ENCODE measurements around the gene EPHB2.

GRCh38 chr1:22949822-22950331, 239.2 kb downstream of the EPHB2 start:
- TF ChIP-seq, protein P1, sequence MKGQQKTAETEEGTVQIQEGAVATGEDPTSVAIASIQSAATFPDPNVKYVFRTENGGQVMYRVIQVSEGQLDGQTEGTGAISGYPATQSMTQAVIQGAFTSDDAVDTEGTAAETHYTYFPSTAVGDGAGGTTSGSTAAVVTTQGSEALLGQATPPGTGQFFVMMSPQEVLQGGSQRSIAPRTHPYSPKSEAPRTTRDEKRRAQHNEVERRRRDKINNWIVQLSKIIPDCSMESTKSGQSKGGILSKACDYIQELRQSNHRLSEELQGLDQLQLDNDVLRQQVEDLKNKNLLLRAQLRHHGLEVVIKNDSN (CRISPR knock-in tag; IDR thresholded peaks at IDR 0.05) = no peak
- TF ChIP-seq CTCF (IDR thresholded peaks at IDR 0.05) = no peak
- no peak for TF ChIP-seq NFYB (CRISPR knock-in tag; conservative IDR thresholded peaks at IDR 0.05; ENCODE audit: low read depth)
- no peak for TF ChIP-seq ATF2 (CRISPR knock-in tag; IDR thresholded peaks at IDR 0.05; ENCODE audit: borderline replicate concordance, low read depth)
- no peak for TF ChIP-seq FOXP4 (CRISPR knock-in tag; IDR thresholded peaks at IDR 0.05)
- TF ChIP-seq ZNF138 (CRISPR knock-in tag; conservative IDR thresholded peaks at IDR 0.05) = no peak
- TF ChIP-seq HMGXB4 (CRISPR knock-in tag; IDR thresholded peaks at IDR 0.05) = no peak
- TF ChIP-seq AFF4 (CRISPR knock-in tag; IDR thresholded peaks at IDR 0.05; ENCODE audit: borderline replicate concordance) = no peak
- TF ChIP-seq, protein P2, sequence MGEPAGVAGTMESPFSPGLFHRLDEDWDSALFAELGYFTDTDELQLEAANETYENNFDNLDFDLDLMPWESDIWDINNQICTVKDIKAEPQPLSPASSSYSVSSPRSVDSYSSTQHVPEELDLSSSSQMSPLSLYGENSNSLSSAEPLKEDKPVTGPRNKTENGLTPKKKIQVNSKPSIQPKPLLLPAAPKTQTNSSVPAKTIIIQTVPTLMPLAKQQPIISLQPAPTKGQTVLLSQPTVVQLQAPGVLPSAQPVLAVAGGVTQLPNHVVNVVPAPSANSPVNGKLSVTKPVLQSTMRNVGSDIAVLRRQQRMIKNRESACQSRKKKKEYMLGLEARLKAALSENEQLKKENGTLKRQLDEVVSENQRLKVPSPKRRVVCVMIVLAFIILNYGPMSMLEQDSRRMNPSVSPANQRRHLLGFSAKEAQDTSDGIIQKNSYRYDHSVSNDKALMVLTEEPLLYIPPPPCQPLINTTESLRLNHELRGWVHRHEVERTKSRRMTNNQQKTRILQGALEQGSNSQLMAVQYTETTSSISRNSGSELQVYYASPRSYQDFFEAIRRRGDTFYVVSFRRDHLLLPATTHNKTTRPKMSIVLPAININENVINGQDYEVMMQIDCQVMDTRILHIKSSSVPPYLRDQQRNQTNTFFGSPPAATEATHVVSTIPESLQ (CRISPR knock-in tag; IDR thresholded peaks at IDR 0.05) = no peak
